CMK (cell line): ENCODE data around the gene MYLK.
A peak's percentile ranks its signal among the peaks of the same experiment; 100 is the strongest.
"Not testable (repeated sequence)": the region's sequence is repeated elsewhere in the genome, so short reads cannot be mapped to it uniquely, and the experiment has no call there.

ENCODE experiments used
- DNase-seq: peaks from one replicate; pipeline ENCODE4 v3.0.0-alpha.2; 2010; ENCODE audit warnings: low read depth

MYLK gene

GRCh38 chr3:123721095-123721689 lies 162.9 kb downstream of the MYLK start:
- DNase-seq: not testable (repeated sequence)

- no peak for DNase-seq
Observed at GRCh38 chr3:123720638-123721037, 163.5 kb downstream of the MYLK start.

GRCh38 chr3:123719862-123720453 lies 164.2 kb downstream of the MYLK start:
- no peak for DNase-seq

DNA sequence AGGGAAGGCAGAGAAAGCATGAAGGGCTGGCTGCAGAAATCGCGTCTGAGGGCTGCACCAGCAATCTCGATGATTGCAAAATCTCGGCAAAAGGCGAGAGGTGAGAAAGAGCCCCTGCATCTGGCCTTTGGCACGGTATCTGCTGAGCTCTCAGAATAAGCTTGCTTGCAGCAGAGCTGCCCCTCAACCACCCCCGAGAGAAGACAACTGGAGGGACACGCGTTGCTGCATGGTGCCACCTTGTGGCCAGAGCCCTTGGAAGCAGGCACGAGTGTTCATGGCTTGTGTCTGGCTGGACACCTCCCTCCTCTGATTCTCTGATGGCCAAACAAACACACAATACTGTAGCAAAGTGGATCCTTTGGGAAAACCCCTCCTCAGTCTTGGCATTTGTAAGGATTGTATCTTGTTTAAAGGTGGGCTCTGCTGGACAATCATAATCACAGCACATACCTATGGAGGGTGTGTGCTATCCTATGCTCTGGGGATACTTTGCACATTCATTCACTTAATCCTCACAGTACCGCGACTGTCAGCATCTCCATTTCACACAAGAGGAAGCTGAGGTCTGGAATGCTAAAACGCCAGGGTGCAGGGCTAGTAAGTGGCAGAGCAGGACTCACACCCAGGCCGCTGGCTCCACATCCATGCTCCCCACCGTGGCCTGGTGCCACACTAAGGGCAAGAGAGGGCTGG lies 164.9 kb downstream of the MYLK start:
- peak; percentile 43 for DNase-seq

DNA sequence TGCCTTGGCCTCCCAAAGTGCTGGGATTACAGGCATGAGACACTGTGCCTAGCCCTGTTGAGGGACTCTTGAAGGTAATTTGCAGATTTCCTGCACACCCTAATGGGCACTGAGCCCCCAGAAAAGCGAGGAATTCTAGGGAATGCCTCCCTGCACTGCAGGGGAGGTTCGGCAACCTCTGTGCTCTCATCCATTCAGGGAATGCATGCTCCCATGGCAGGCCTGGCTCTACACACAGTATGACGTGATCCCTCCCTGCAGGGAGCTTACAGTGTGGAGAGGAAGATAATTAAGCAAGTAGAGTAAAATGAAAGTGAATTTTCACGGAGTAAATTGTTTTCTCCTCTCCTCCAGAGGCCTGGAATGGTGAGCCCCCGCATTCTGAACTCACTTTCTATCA lies 166.0 kb downstream of the MYLK start:
- no peak for DNase-seq

GRCh38 chr3:123717451-123717850 lies 166.7 kb downstream of the MYLK start:
- DNase-seq: not testable (repeated sequence)

- DNase-seq: no peak
Observed at GRCh38 chr3:123716411-123716810, 167.7 kb downstream of the MYLK start.

DNA sequence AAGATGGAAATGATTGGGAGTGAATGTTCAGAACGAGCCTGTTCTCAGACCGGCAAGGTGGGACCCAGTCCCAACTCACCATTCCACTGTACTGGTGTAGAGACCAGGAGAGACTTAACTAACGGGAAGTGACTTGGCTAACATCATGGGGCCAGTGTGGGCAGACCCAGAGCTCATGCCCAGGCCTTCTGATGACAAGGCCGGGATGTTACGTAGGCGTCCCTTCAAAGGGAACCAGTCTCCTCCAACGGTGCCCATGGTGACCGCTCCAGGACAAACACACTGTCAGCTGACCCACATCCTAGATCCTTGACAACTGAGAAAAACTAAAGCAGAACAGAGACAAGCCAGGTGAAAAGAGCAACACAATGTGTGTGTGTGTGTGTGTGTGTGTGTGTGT lies 170.9 kb downstream of the MYLK start:
- DNase-seq: no peak

DNA sequence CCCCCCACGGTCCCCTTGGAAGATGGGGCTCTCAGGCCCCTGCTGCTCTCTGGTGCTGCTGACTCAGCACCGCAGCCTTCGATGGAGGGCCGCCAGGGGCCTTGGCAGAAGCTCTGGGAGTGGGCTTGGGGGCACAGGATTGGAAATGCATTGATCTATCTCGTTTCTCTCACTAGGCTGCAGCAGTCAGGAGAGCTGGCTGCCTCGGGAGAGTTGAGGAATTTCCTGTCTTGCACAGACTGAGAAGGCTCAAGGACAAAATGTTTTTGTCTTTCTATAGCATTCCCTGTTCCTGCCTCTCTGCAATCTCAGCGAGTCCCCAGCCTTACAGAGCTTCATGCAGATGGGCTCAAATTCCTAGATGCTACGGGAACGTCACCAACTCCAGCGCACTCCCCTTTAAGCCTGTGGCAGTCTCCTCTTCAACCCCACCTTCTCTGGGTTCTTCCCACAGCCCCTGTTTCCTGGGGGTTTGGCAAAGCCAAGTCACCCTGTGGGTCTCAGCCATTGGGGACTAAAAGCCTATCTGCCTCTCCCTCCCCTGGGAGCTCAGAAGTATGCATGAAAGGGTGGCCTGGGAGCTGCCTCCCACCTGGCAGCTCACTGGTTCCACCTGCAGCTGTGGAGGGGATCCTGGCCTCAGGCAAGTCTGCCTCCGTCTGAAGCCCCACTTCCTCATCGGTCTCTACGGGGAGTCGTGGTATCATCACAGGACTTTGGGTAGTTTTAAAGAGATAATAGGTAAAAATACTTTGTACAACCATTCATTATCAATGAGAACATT lies 171.9 kb downstream of the MYLK start:
- no peak for DNase-seq

DNA sequence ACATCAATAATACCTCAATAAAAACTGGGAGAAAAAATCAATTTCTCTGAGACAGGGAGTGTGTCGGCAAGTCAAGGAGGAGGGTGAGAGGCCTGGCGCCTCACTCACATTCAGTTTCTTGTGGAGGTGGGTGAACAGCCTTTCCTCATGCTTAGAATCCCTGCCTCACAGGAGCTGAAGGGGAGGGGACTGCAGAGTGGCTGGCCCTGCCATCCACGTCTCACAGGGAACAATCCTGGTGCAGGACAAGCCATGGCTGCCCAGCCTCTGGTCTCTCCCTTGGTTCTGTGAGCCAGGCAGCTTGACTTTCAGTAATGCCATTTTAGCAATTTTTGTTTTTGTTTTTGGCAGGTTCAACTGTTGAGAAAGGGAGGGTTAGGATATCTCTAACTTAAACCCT lies 172.8 kb downstream of the MYLK start:
- DNase-seq: no peak

DNA sequence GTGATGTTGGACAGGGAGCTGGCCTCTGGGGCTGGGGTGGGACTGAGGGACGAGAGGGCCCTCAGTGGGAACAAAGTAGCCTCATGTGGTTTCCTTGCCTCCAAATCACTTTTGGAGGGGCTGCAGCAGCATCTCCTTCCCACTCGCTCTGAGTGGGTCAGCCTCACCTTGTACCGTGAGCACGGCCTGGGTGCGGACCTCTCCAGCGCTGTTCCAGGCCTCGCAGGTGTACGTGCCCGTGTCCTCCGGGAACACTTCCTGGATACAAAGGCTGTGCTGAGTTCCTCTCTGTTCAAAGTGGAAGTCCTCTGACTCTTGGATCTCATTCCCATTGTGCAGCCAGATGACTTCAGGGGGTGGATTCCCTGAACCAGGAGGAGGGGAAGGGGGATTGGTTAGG lies 175.6 kb downstream of the MYLK start:
- no peak for DNase-seq

- not testable (repeated sequence) for DNase-seq
Observed at GRCh38 chr3:123707641-123708040, 176.5 kb downstream of the MYLK start.

DNA sequence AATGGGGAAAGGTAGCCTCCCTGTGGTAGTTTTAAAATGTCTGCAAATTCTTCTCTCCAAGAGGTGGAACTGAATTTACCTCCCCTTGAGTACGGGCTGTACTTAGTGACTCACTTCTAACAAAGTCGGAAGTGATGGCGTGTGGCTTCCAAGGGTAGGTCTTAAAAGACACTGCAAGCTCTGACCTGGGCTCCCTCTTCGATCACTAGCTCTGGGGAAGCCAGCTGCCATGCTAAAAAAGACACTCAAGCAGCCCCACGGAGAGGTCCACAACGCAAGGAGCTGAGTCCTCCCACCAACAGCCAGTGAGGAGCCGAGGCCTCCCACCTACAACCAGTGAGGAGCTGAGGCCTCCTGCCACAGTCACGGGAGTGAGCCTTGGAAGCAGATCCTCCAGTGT lies 177.3 kb downstream of the MYLK start:
- no peak for DNase-seq

- no peak for DNase-seq
Observed at GRCh38 chr3:123705488-123706285, 178.4 kb downstream of the MYLK start.

DNA sequence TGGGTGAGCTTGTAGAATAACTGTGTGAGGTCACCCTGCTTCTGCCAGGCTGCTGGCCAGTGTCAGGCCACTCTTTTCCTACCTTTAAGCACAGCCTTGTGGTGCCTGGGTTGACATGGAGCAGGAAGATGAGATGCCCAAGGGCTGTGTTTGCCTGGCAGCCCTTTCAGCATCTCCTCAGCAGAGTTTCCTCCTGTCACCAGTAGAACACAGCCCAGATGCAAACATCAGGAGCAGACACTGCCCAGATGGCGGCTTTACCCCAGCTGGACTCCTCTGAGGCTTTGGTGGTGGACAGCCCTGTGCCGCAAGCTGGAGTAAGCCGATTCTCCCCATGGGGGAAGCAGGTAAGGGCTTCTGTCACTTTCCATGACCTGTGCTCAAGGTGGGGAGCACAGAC lies 180.5 kb downstream of the MYLK start:
- DNase-seq: not testable (repeated sequence)

DNA sequence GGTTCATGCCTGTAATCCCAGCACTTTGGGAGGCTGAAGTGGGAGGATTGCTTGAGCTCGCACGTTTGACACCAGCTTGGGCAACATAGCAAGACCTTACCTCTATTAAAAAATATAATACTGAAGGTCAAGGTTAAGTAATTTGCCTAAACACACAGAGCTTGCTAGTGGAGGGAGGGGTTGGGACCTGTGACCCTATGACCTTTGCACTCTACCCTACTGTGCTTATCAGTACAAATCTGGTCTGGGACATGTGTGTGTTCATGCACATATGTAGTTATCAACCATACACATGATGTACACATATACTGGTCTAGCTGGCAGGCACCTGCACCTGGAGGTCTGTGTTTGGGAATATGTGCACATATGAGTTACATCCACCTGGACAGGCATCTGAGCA lies 181.4 kb downstream of the MYLK start:
- no peak for DNase-seq

DNA sequence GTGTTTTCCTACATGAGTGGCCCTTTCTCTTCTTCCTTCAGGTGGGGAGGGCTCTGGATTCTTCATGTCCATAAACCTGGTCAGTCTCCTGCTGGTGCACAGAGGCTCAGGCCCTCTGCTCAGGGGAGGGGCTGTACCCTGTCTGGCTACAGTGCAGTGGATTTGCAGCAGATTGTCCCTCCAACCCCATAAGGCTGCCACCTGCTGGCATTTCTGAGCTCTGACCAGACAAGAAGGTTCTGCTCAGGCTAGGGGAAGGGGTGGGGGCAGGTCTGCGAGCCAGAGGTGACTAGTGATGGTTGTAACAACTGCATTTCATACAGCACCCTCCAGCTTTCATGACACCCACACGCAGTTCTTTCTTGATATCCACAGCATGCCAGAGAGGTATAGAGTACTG lies 182.1 kb downstream of the MYLK start:
- not testable (repeated sequence) for DNase-seq

DNA sequence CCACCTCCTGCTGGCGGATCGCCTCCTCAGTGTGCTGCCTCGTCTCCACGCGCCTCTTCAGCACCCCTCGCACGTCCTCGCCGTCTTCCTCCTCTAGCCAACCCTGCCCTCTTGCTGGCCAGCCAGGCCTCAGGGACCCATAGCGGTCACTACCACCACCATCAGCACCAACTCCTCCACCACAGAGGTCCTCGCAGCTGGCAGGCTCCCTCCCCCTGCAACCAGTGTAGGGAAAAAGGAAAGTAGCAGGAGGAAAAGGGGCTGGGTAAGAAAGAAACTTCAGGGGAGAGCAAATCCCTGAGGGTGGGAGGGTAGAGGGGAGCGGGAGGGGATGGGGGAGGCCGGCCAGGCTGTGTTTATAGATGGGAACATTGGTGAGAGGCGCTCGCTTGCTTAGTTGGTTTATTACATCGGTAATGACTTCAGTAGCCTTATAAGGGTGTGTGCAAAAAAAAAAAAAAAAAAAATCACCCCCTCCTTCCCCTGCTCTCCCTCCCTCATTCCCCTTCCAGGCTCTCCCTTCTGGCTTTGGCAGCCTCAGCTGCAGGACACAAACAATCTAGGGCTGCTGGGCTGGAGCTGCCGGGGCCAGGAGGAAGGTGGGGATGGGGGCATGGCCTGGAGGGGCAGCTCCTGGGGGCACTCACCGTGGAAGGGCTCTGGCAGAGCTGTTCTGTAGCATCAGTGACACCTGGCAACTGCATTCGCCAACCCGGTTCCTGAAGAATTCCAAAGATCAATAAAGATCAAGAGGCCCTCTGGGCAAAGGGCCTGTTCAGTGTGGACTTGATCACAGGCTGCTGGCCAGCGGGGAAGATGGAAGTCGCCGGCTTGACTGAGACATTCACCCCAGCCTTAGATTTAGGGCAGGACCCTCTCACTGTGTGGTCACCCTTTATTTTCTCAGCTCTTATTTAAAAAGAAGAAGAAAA lies 183.1 kb downstream of the MYLK start:
- DNase-seq: no peak

DNA sequence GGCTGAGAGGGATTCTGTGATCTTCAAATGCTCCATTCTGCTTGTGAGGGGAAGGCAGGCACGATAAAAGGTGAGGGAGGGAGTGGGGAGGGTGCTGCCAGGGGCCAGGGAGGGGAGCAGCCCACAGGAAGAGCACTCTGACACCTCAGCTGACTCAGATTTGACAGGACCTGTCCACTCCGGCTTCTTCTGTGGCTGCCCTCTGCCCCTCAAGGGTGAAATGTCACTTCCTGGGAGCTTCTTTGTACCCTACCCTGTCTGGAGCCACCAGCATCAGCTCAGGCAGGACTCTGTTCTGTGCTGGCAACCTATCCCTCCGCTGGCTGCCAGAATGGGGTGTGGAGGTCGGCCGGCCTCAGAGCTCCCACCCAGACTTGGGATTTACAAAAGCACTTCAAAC lies 185.3 kb downstream of the MYLK start:
- no peak for DNase-seq

DNA sequence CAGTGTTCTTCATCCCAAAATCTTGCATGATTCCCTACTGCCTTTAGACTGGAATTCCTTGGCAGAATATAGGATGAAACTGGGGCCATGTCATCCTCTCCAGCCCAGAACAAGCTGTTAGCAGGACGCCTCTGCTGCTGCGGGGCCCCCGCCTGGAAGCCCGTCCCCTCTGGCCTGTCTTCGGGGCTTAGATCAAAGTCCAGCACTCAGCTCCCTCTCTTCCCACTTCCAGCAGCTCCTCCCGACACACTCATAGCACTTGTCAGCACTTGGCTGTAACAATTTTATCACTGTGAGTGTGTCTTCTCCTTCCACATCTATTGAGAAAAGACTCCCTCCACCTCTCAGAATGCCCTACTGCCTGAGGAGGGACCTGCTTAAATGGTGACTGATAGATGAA lies 187.3 kb downstream of the MYLK start:
- DNase-seq: no peak
